Uterus (tissue), 4 donors: ENCODE results near the gene PGBD5. TPM values are rescaled to one million over a fixed set of nuclear protein-coding genes. Genes with fewer than 3 reads are reported as not detected.

Experiments used
- DNase-seq, 2 donors: peaks; one replicate each; pipeline ENCODE4 v3.0.0-alpha.2; 2019 to 2020
- H3K27ac ChIP-seq, 2 donors: fragments of 200-600 bp; sonication (generic); 1 replicate in 1 of 2; 2 replicates in 1 of 2; pipeline ENCODE4 v1.5.1; 2016 to 2018
- H3K27me3 ChIP-seq, 2 donors: fragments of 200-600 bp; sonication (generic); one replicate each; pipeline ENCODE4 v1.5.1; 2018 to 2019; ENCODE audit warnings: control low read depth in 1 of 2
- H3K36me3 ChIP-seq, 2 donors: fragments of 200-600 bp; sonication (generic); one replicate each; pipeline ENCODE4 v1.5.1; 2019; ENCODE audit warnings: control low read depth in 1 of 2
- H3K4me1 ChIP-seq, 2 donors: fragments of 200-600 bp; sonication (generic); one replicate each; pipeline ENCODE4 v1.5.1; 2018 to 2019; ENCODE audit warnings: control low read depth in 1 of 2
- H3K4me3 ChIP-seq, 2 donors: fragments of 200-600 bp; sonication (generic); 1 replicate in 1 of 2; 2 replicates in 1 of 2; pipeline ENCODE4 v1.5.1; 2018 to 2019; ENCODE audit warnings: mild to moderate bottlenecking in 1 of 2
- H3K9me3 ChIP-seq, 2 donors: fragments of 200-600 bp; sonication (generic); one replicate each; pipeline ENCODE4 v1.5.1; 2019; ENCODE audit warnings: control low read depth in 1 of 2
- POLR2A ChIP-seq, 2 donors: fragments of 450-650 bp; IDR thresholded peaks; one replicate each; pipeline ENCODE4 v1.6.1; 2016; ENCODE audit warnings: antibody characterized with exemption in 2 of 2, mild to moderate bottlenecking in 1 of 2, moderate library complexity in 1 of 2
- intact Hi-C: fragments of 100-400 bp; cut with DNase I; formaldehyde crosslinking; loops from one replicate; pipeline ENCODE4 v1.15.1; 2023; ENCODE audit warnings: low total_unique reads
- total RNA-seq, 4 donors: library from RNA; depleted of rRNA in 3 of 4; stranded (reverse); fragments of >200 nt in 3 of 4; gene quantifications; one replicate each; pipeline versions ENCODE4 v1.1.0 to v1.2.4, GENCODE V29; 2014 to 2023
- TF ChIP-seq, protein P1 (sequence below), 4 experiments: fragments of 200-600 bp in 2 of 4; fragments of 450-650 bp in 2 of 4; sonication (generic) in 2 of 4; IDR thresholded peaks; one replicate each; pipeline ENCODE4 v1.5.1; 2016 to 2019; ENCODE audit warnings: antibody characterized with exemption in 4 of 4, mild to moderate bottlenecking in 2 of 4, moderate library complexity in 1 of 4
- donor health status: DM: yes; HTN: yes; CAD: no.

PGBD5 gene
- total RNA-seq, 4 donors from 2014 or later: under 0.01 to 0.69 (median 0.11) TPM

GRCh38 chr1:230379928-230380327, 46.2 kb downstream of the PGBD5 start:
- Histone ChIP-seq H3K4me1 (no peaks in the 10 kb centered on the region), H3K9me3 (no peaks in the 10 kb centered on the region), H3K36me3 (no peaks in the 10 kb centered on the region), H3K27me3 (no peaks in the 10 kb centered on the region), H3K27ac (no peak overlapping the region), H3K4me3 (no peak overlapping the region)
- TF ChIP-seq, protein P1, sequence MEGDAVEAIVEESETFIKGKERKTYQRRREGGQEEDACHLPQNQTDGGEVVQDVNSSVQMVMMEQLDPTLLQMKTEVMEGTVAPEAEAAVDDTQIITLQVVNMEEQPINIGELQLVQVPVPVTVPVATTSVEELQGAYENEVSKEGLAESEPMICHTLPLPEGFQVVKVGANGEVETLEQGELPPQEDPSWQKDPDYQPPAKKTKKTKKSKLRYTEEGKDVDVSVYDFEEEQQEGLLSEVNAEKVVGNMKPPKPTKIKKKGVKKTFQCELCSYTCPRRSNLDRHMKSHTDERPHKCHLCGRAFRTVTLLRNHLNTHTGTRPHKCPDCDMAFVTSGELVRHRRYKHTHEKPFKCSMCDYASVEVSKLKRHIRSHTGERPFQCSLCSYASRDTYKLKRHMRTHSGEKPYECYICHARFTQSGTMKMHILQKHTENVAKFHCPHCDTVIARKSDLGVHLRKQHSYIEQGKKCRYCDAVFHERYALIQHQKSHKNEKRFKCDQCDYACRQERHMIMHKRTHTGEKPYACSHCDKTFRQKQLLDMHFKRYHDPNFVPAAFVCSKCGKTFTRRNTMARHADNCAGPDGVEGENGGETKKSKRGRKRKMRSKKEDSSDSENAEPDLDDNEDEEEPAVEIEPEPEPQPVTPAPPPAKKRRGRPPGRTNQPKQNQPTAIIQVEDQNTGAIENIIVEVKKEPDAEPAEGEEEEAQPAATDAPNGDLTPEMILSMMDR (IDR thresholded peaks at IDR 0.05): no peak
- no peak for TF ChIP-seq POLR2A (IDR thresholded peaks at IDR 0.05)
- DNase-seq: no peak
- intact Hi-C loops: no loop called here

DNA sequence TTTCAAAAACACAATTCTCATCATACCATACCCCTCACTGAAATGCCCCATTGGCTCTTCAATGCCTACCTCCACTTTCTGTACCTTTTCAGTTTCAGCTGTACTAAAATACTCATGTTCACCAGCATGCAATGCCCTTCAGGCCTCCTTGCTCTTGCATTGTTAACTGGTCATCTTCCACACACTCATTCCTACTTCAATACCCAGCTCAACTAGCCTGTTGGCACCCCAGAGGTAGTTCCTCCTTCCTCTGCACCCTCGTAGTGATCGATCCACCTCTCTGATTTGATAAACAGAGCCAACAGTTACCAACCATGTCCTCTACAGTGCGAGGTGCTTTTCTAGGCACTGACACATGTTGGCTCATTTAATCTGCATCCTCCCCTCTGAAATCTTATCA, 46.7 kb downstream of the PGBD5 start:
- no peak overlapping the region for H3K27ac ChIP-seq
- H3K4me3 ChIP-seq: no peak overlapping the region
- no peaks in the 10 kb centered on the region for H3K4me1 ChIP-seq
- TF ChIP-seq POLR2A (IDR thresholded peaks at IDR 0.05): no peak
- TF ChIP-seq, protein P1 (IDR thresholded peaks at IDR 0.05): no peak
- H3K9me3 ChIP-seq: no peaks in the 10 kb centered on the region
- H3K36me3 ChIP-seq: no peaks in the 10 kb centered on the region
- DNase-seq: no peak
- no peaks in the 10 kb centered on the region for H3K27me3 ChIP-seq
- intact Hi-C loops: no loop called here

DNA sequence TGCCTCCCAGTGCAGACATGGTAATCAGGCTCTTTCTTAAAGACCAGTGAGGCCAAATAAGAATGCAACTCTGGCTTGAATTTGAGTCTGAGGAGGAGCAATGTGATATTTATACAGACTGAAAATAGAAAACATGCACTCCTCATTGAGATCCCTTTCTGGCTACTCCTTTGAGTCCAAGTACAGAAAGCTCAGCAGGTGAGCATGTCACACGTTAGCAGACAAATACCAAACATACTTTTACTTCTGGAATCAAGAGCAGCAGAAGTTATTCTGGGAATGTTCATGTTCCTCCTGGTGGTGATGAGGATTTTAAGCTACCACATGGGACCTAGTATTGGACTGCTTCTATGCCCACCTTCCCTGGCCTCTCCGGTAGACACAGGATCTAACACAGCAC, 48.3 kb downstream of the PGBD5 start:
- H3K27ac ChIP-seq: no peak overlapping the region

DNA sequence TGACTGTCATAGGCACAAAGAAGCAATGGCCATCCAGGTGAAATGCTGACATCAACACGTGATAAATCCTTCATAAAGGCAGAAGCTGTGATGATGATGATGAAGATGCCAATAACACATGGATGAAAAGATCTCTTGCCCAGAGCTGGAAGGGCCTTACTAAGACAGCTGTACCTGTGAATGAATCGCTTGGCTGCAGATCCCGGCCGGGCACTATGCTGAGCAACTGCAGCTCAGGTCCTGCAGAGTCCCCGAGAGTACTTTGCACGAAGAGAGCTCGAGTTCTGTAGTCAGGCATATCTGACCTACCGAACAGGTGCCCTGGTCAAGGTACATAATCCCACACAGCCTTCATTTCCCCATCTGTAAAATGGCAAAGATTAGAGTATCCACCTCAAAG, 48.8 kb downstream of the PGBD5 start:
- H3K36me3 ChIP-seq: no peaks in the 10 kb centered on the region

More for the DNA sequence above, 48.3 kb downstream of the PGBD5 start:
- Histone ChIP-seq H3K4me1 (no peaks in the 10 kb centered on the region), H3K9me3 (no peaks in the 10 kb centered on the region), H3K4me3 (no peak overlapping the region), H3K27me3 (no peaks in the 10 kb centered on the region), H3K36me3 (no peaks in the 10 kb centered on the region)
- TF ChIP-seq, protein P1 (IDR thresholded peaks at IDR 0.05): no peak
- no peak for TF ChIP-seq POLR2A (IDR thresholded peaks at IDR 0.05)
- intact Hi-C loops: no loop called here
- DNase-seq: no peak

GRCh38 chr1:230376296-230376695, 49.8 kb downstream of the PGBD5 start:
- no peak overlapping the region for H3K4me3 ChIP-seq
- no peaks in the 10 kb centered on the region for H3K9me3 ChIP-seq
- intact Hi-C loops: no loop called here
- H3K4me1 ChIP-seq: no peaks in the 10 kb centered on the region
- no peak for DNase-seq
- TF ChIP-seq, protein P1 (IDR thresholded peaks at IDR 0.05): no peak
- TF ChIP-seq POLR2A (IDR thresholded peaks at IDR 0.05): no peak
- H3K27ac ChIP-seq: no peak overlapping the region
- H3K27me3 ChIP-seq: no peaks in the 10 kb centered on the region
- H3K36me3 ChIP-seq: no peaks in the 10 kb centered on the region

More for the DNA sequence above, 48.8 kb downstream of the PGBD5 start:
- no peaks in the 10 kb centered on the region for H3K27me3 ChIP-seq
- H3K4me1 ChIP-seq: no peaks in the 10 kb centered on the region
- no peak for DNase-seq
- H3K4me3 ChIP-seq: no peak overlapping the region
- H3K27ac ChIP-seq: no peak overlapping the region
- TF ChIP-seq, protein P1 (IDR thresholded peaks at IDR 0.05): no peak
- no peak for TF ChIP-seq POLR2A (IDR thresholded peaks at IDR 0.05)
- H3K9me3 ChIP-seq: no peaks in the 10 kb centered on the region
- intact Hi-C loops: no loop called here
